PC-9 (cell line): ENCODE data around the gene ZNF423. TPM values are rescaled to one million over a fixed set of nuclear protein-coding genes. Genes with fewer than 3 reads are reported as not detected.

ENCODE experiments used
- BruUV-seq: library from RNA; stranded (reverse); fragments of 400-500 nt; replicated peaks from 2 replicates; lab custom pipeline; 2021; lab: Mats Ljungman, UMichigan
- CTCF ChIA-PET: fragments of 300-600 bp; sonication (Branson Sonifier 250); formaldehyde crosslinking; loops from one replicate; lab custom pipeline; 2022; ENCODE audit warnings: antibody characterized with exemption; lab: Charles Lee
- POLR2A ChIA-PET: fragments of 300-600 bp; sonication (Branson Sonifier 250); formaldehyde crosslinking; loops from one replicate; lab custom pipeline; 2022; ENCODE audit warnings: antibody characterized with exemption; ENCODE audit not compliant: unreplicated experiment; lab: Charles Lee
- DNase-seq, 2 experiments: peaks; one replicate each; pipeline versions ENCODE4 v3.0.0 to v3.0.0-alpha.2; 2015 to 2022; ENCODE audit warnings: mixed read lengths in 1 of 2
- H2AFZ ChIP-seq: fragments of 200-600 bp; sonication (generic); 2 replicates; pipeline ENCODE4 v1.8.1; 2017; ENCODE audit warnings: antibody characterized with exemption
- H3F3A ChIP-seq: fragments of 200-600 bp; sonication (generic); 2 replicates; pipeline ENCODE4 v1.8.1; 2017; ENCODE audit warnings: antibody characterized with exemption, mild to moderate bottlenecking, low read depth; ENCODE audit not compliant: insufficient read depth
- H3K27ac ChIP-seq: fragments of 200-600 bp; sonication (generic); 2 replicates; pipeline ENCODE4 v1.6.1; 2016; ENCODE audit warnings: mixed run types
- H3K27me3 ChIP-seq: fragments of 200-600 bp; sonication (generic); 2 replicates; pipeline ENCODE4 v1.6.1; 2016; ENCODE audit warnings: low read depth, mixed run types; ENCODE audit not compliant: insufficient read depth
- H3K36me3 ChIP-seq: fragments of 200-600 bp; sonication (generic); 2 replicates; pipeline ENCODE4 v1.6.1; 2016; ENCODE audit warnings: low read depth, mixed run types
- H3K4me1 ChIP-seq: fragments of 200-600 bp; sonication (generic); replicated peaks from 2 replicates; pipeline ENCODE4 v1.6.1; 2016; ENCODE audit warnings: mixed run types; ENCODE audit not compliant: insufficient read depth
- H3K4me2 ChIP-seq: fragments of 200-600 bp; sonication (generic); 2 replicates; pipeline ENCODE4 v1.6.1; 2017; ENCODE audit warnings: mixed run types
- H3K4me3 ChIP-seq: fragments of 200-600 bp; sonication (generic); 2 replicates; pipeline ENCODE4 v1.6.1; 2016; ENCODE audit warnings: mixed run types
- H3K79me2 ChIP-seq: fragments of 200-600 bp; sonication (generic); 2 replicates; pipeline ENCODE4 v1.6.1; 2017; ENCODE audit warnings: low read depth, mixed run types
- H3K9me2 ChIP-seq: fragments of 200-600 bp; sonication (generic); 2 replicates; pipeline ENCODE4 v1.8.1; 2017; ENCODE audit warnings: mild to moderate bottlenecking; ENCODE audit not compliant: insufficient read depth
- H3K9me3 ChIP-seq: fragments of 200-600 bp; sonication (generic); 2 replicates; pipeline ENCODE4 v1.8.1; 2016; ENCODE audit warnings: low read depth; ENCODE audit not compliant: insufficient read depth
- H4K20me1 ChIP-seq: fragments of 200-600 bp; sonication (generic); 2 replicates; pipeline ENCODE4 v1.8.1; 2017; ENCODE audit not compliant: insufficient read depth
- EZH2 ChIP-seq: fragments of 200-600 bp; sonication (generic); IDR thresholded peaks from 2 replicates; pipeline ENCODE4 v1.8.0; 2017; ENCODE audit warnings: antibody characterized with exemption, low read depth
- intact Hi-C: fragments of 100-400 bp; cut with micrococcal nuclease; formaldehyde crosslinking; loops from one replicate; pipeline ENCODE4 v1.10.0; 2022; ENCODE audit not compliant: unreplicated experiment
- total RNA-seq: library from RNA; stranded (reverse); gene quantifications from 2 replicates; pipeline ENCODE4 v1.2.3, GENCODE V29; 2021
- TF ChIP-seq, protein P1 (sequence below): fragments of 200-600 bp; sonication (generic); conservative IDR thresholded peaks from 2 replicates; pipeline ENCODE4 v1.6.1; 2017; ENCODE audit warnings: mixed run types, antibody characterized with exemption, mild to moderate bottlenecking, moderate library complexity

The ZNF423 gene
- total RNA-seq, 1 experiment from 2014 or later: not detected

DNA sequence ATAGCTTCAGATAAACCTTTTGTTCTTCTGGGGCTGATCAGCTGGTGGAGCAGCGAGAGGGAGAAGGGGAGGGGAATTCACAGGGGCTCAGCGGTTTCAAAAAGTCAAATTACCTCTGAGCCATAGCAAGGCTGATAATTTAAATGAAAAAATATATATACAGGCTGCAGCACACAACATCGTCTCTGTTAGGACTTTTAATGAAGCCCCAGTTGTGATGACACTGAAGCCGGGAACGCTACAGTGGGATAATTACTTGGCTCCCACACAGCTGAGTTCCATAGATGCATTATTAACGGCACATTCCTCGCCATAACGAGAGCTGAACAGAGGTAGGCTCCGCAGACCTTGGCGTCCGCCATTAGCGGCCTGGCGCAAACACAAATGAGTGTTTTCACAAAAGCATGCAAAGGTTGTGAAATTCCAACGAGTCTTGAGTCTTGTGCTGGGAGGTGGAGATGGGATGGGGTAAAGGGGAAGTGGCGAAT lies 266.3 kb downstream of the ZNF423 start:
- DNase-seq: no peak
- H4K20me1 ChIP-seq: no peaks in the 10 kb centered on the region
- ChIA-PET POLR2A (no interaction called here), CTCF (no interaction called here)
- no peak overlapping the region for H3K4me2 ChIP-seq
- H3K27me3 ChIP-seq: peaks cover 72% of the 10 kb centered on the region
- no peak overlapping the region for H2AFZ ChIP-seq
- H3K4me3 ChIP-seq: no peak overlapping the region
- no peak overlapping the region for H3K27ac ChIP-seq
- intact Hi-C loops: no loop called here
- BruUV-seq: no TSS peak
- TF ChIP-seq, protein P1, sequence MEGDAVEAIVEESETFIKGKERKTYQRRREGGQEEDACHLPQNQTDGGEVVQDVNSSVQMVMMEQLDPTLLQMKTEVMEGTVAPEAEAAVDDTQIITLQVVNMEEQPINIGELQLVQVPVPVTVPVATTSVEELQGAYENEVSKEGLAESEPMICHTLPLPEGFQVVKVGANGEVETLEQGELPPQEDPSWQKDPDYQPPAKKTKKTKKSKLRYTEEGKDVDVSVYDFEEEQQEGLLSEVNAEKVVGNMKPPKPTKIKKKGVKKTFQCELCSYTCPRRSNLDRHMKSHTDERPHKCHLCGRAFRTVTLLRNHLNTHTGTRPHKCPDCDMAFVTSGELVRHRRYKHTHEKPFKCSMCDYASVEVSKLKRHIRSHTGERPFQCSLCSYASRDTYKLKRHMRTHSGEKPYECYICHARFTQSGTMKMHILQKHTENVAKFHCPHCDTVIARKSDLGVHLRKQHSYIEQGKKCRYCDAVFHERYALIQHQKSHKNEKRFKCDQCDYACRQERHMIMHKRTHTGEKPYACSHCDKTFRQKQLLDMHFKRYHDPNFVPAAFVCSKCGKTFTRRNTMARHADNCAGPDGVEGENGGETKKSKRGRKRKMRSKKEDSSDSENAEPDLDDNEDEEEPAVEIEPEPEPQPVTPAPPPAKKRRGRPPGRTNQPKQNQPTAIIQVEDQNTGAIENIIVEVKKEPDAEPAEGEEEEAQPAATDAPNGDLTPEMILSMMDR: no peak
- TF ChIP-seq EZH2: no peak
- no peaks in the 10 kb centered on the region for H3K9me2 ChIP-seq
- H3K9me3 ChIP-seq: no peaks in the 10 kb centered on the region
- H3K36me3 ChIP-seq: no peaks in the 10 kb centered on the region
- H3K4me1 ChIP-seq: no peaks in the 10 kb centered on the region
- no peaks in the 10 kb centered on the region for H3F3A ChIP-seq
- no peaks in the 10 kb centered on the region for H3K79me2 ChIP-seq

DNA sequence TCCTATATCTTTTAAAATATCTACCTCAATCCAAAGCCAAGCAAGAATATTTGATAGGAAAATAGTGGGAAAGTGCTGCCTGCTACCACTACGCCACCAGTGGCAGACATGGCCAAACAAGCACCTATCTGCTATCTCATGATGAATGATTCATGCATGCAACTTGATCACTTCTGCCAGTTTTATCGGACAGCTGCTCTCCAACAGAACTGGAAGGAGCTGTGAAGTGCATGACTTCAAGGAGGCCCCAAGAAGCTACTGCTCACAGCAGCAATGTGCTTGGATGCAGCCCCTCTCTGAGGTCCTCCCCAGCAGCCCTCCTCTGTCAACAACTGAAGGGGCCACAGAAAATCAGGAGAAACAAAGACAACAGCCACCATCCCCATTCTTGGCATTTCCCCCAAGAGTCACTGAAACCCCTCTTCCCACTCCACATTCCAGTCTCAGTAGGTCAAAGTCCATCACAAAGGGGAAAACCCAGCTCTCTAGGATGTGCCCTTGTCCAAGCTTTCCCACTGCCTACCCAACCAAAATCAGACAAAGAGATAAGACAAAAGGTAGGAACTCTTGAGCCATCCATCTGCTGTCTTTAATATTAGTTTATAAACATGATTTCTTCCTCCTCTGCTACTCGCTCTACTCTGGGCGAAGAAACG lies 267.1 kb downstream of the ZNF423 start:
- Histone ChIP-seq H3K36me3 (no peaks in the 10 kb centered on the region), H3K4me2 (no peak overlapping the region), H3K79me2 (no peaks in the 10 kb centered on the region), H3K4me3 (no peak overlapping the region), H3K4me1 (no peaks in the 10 kb centered on the region), H3K9me3 (no peaks in the 10 kb centered on the region), H3F3A (no peaks in the 10 kb centered on the region), H4K20me1 (no peaks in the 10 kb centered on the region), H3K27ac (no peak overlapping the region), H3K27me3 (peaks cover 75% of the 10 kb centered on the region), H3K9me2 (no peaks in the 10 kb centered on the region), H2AFZ (no peak overlapping the region)
- TF ChIP-seq, protein P1: no peak
- no peak for TF ChIP-seq EZH2
- POLR2A ChIA-PET: no interaction called here
- intact Hi-C loops: no loop called here
- CTCF ChIA-PET: no interaction called here
- no peak for DNase-seq
- no TSS peak for BruUV-seq

DNA sequence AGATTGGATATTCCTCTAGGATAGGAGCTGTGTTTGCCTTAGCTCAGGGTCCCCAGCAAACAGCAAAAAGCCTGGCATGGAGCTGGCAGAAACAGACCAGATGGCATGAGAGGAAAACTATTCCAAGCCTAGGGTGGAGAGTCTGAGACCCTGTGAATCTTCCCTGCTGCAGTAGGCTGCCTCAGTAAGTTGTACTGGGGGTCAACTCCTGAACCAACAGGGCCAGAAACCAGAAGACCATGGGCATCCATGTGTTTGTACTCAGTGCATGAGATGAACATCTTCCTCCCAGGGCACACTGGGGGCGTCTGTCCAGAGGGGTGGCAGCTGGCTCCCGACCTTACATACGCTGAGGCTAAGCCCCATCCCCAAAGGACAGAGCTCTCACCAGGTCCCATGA lies 267.9 kb downstream of the ZNF423 start:
- ChIA-PET POLR2A (no interaction called here), CTCF (no interaction called here)
- Histone ChIP-seq H2AFZ (no peak overlapping the region), H3K9me3 (no peaks in the 10 kb centered on the region), H3K4me3 (no peak overlapping the region), H3K27ac (no peak overlapping the region), H3F3A (no peaks in the 10 kb centered on the region), H3K4me1 (no peaks in the 10 kb centered on the region), H3K36me3 (no peaks in the 10 kb centered on the region), H3K79me2 (no peaks in the 10 kb centered on the region), H4K20me1 (no peaks in the 10 kb centered on the region), H3K27me3 (peaks cover 83% of the 10 kb centered on the region), H3K4me2 (no peak overlapping the region), H3K9me2 (no peaks in the 10 kb centered on the region)
- no TSS peak for BruUV-seq
- intact Hi-C loops: no loop called here
- no peak for DNase-seq
- TF ChIP-seq, protein P1: no peak
- TF ChIP-seq EZH2: no peak
